PC-3 (cell line): ENCODE results near the gene LAMA2. TPM values are rescaled to one million over a fixed set of nuclear protein-coding genes. Genes with fewer than 3 reads are reported as not detected.

ENCODE experiments used
- ATAC-seq: fragments of 200-7000 bp; cut with Tn5 transposase; 2 replicates; pipeline ENCODE4 v1.9.1; 2020; ENCODE audit warnings: mild to moderate bottlenecking, moderate library complexity
- BruUV-seq: library from RNA; stranded (reverse); fragments of 400-500 nt; replicated peaks from 2 replicates; lab custom pipeline; 2021; lab: Mats Ljungman, UMichigan
- CTCF ChIA-PET: fragments of 300-600 bp; sonication (Branson Sonifier 250); formaldehyde crosslinking; loops from one replicate; lab custom pipeline; 2022; ENCODE audit warnings: antibody characterized with exemption; lab: Charles Lee
- POLR2A ChIA-PET: fragments of 300-600 bp; sonication (Branson Sonifier 250); formaldehyde crosslinking; loops from one replicate; lab custom pipeline; 2022; ENCODE audit warnings: antibody characterized with exemption; ENCODE audit not compliant: unreplicated experiment; lab: Charles Lee
- DNase-seq: peaks from one replicate; pipeline ENCODE4 v3.0.0-alpha.2; 2015
- H2AFZ ChIP-seq: fragments of 300-600 bp; sonication (generic); 2 replicates; pipeline ENCODE4 v1.6.0; 2016; ENCODE audit warnings: antibody characterized with exemption, low read length
- H3F3A ChIP-seq: fragments of 300-600 bp; sonication (generic); one replicate; pipeline ENCODE4 v1.6.0; 2017; ENCODE audit warnings: antibody characterized with exemption, low read length, control low read depth, mild to moderate bottlenecking; ENCODE audit not compliant: unreplicated experiment
- H3K27ac ChIP-seq: fragments of 300-600 bp; sonication (generic); 2 replicates; pipeline ENCODE4 v1.5.1; 2016; ENCODE audit warnings: mild to moderate bottlenecking, low read length
- H3K27me3 ChIP-seq: fragments of 300-600 bp; sonication (generic); 2 replicates; pipeline ENCODE4 v1.6.1; 2016; ENCODE audit warnings: low read length, mixed read lengths
- H3K36me3 ChIP-seq: fragments of 300-600 bp; sonication (generic); 2 replicates; pipeline ENCODE4 v1.6.1; 2016; ENCODE audit warnings: low read depth, mixed run types, low read length, mixed read lengths
- H3K4me1 ChIP-seq: fragments of 300-600 bp; sonication (generic); 2 replicates; pipeline ENCODE4 v1.5.1; 2016; ENCODE audit warnings: low read length; ENCODE audit not compliant: insufficient read depth
- H3K4me2 ChIP-seq: fragments of 300-600 bp; sonication (generic); 2 replicates; pipeline ENCODE4 v1.6.0; 2016; ENCODE audit warnings: low read length
- H3K4me3 ChIP-seq: fragments of 300-600 bp; sonication (generic); 2 replicates; pipeline ENCODE4 v1.5.1; 2016; ENCODE audit warnings: mild to moderate bottlenecking, low read length, mixed read lengths
- H3K79me2 ChIP-seq: fragments of 300-600 bp; sonication (generic); 2 replicates; pipeline ENCODE4 v1.6.1; 2017; ENCODE audit warnings: low read length, mixed read lengths
- H3K9ac ChIP-seq: fragments of 300-600 bp; sonication (generic); 2 replicates; pipeline ENCODE4 v1.6.0; 2016; ENCODE audit warnings: mild to moderate bottlenecking, low read length
- H3K9me2 ChIP-seq: fragments of 300-600 bp; sonication (generic); replicated peaks from 2 replicates; pipeline ENCODE4 v1.6.1; 2016; ENCODE audit warnings: mixed run types, low read length, mixed read lengths
- H3K9me3 ChIP-seq: fragments of 300-600 bp; sonication (generic); 2 replicates; pipeline ENCODE4 v1.6.1; 2016; ENCODE audit warnings: low read length, mixed read lengths
- H4K20me1 ChIP-seq: fragments of 300-600 bp; sonication (generic); 2 replicates; pipeline ENCODE4 v1.6.1; 2016; ENCODE audit warnings: low read length, mixed read lengths
- CTCF ChIP-seq: fragments of 300-600 bp; sonication (generic); conservative IDR thresholded peaks from 2 replicates; pipeline ENCODE4 v1.5.1; 2017; ENCODE audit warnings: antibody characterized with exemption, low read depth, mild to moderate bottlenecking, low read length
- EZH2 ChIP-seq: fragments of 300-600 bp; sonication (generic); IDR thresholded peaks from one replicate; pipeline ENCODE4 v1.6.1; 2017; ENCODE audit warnings: antibody characterized with exemption, mild to moderate bottlenecking, low read length; ENCODE audit not compliant: unreplicated experiment
- EZH2phosphoT487 ChIP-seq: fragments of 300-600 bp; sonication (generic); IDR thresholded peaks from 2 replicates; pipeline ENCODE4 v1.6.1; 2018; ENCODE audit warnings: mild to moderate bottlenecking, antibody characterized with exemption, low read length, borderline replicate concordance
- intact Hi-C: fragments of 100-400 bp; cut with micrococcal nuclease; formaldehyde crosslinking; loops from 2 replicates; pipeline ENCODE4 v1.9.0; 2023
- total RNA-seq: library from RNA; depleted of rRNA; stranded (reverse); fragments of >200 nt; gene quantifications from 2 replicates; pipeline ENCODE4 v1.2.3, GENCODE V29; 2014

LAMA2 gene
- total RNA-seq, 1 experiment from 2014 or later: 0.22 TPM

GRCh38 chr6:129517288-129517687, 634.4 kb downstream of the LAMA2 start:
- TF ChIP-seq EZH2: no peak
- no peak for TF ChIP-seq EZH2phosphoT487
- TF ChIP-seq CTCF: no peak
- H3K9me3 ChIP-seq: no peaks in the 10 kb centered on the region
- no peak overlapping the region for H2AFZ ChIP-seq
- no peak overlapping the region for H3K4me2 ChIP-seq
- H3F3A ChIP-seq: no peaks in the 10 kb centered on the region
- H3K27me3 ChIP-seq: no peaks in the 10 kb centered on the region
- DNase-seq: no peak
- intact Hi-C loops: no loop called here
- H3K36me3 ChIP-seq: no peaks in the 10 kb centered on the region
- no peak for ATAC-seq
- H3K9ac ChIP-seq: no peak overlapping the region
- H3K9me2 ChIP-seq: no peaks in the 10 kb centered on the region
- no TSS peak for BruUV-seq
- POLR2A ChIA-PET: no interaction called here
- no peaks in the 10 kb centered on the region for H4K20me1 ChIP-seq
- no peaks in the 10 kb centered on the region for H3K4me1 ChIP-seq
- H3K27ac ChIP-seq: no peak overlapping the region
- H3K79me2 ChIP-seq: no peaks in the 10 kb centered on the region
- no peak overlapping the region for H3K4me3 ChIP-seq
- CTCF ChIA-PET: no interaction called here

GRCh38 chr6:129519750-129520149, 636.8 kb downstream of the LAMA2 start:
- H3K79me2 ChIP-seq: no peaks in the 10 kb centered on the region
- DNase-seq (no peak), ATAC-seq (no peak)
- intact Hi-C loops: no loop called here
- no peaks in the 10 kb centered on the region for H4K20me1 ChIP-seq
- CTCF ChIA-PET: no interaction called here
- H3K4me3 ChIP-seq: no peak overlapping the region
- H3K4me2 ChIP-seq: no peak overlapping the region
- BruUV-seq: no TSS peak
- H3K9me3 ChIP-seq: no peaks in the 10 kb centered on the region
- no peaks in the 10 kb centered on the region for H3K9me2 ChIP-seq
- H3K27ac ChIP-seq: no peak overlapping the region
- POLR2A ChIA-PET: no interaction called here
- H3K36me3 ChIP-seq: no peaks in the 10 kb centered on the region
- H2AFZ ChIP-seq: no peak overlapping the region
- H3K27me3 ChIP-seq: no peaks in the 10 kb centered on the region
- no peak overlapping the region for H3K9ac ChIP-seq
- H3F3A ChIP-seq: no peaks in the 10 kb centered on the region
- H3K4me1 ChIP-seq: no peaks in the 10 kb centered on the region
- TF ChIP-seq CTCF: no peak
- no peak for TF ChIP-seq EZH2phosphoT487
- no peak for TF ChIP-seq EZH2

GRCh38 chr6:129521946-129522345, 639.0 kb downstream of the LAMA2 start:
- no peaks in the 10 kb centered on the region for H3K9me3 ChIP-seq
- no peaks in the 10 kb centered on the region for H3K4me1 ChIP-seq
- H3K27me3 ChIP-seq: no peaks in the 10 kb centered on the region
- no peaks in the 10 kb centered on the region for H3K36me3 ChIP-seq
- no peaks in the 10 kb centered on the region for H3F3A ChIP-seq
- ChIA-PET POLR2A (no interaction called here), CTCF (no interaction called here)
- no peak for DNase-seq
- no peak overlapping the region for H3K4me3 ChIP-seq
- no peak overlapping the region for H3K4me2 ChIP-seq
- no peak overlapping the region for H2AFZ ChIP-seq
- no peaks in the 10 kb centered on the region for H4K20me1 ChIP-seq
- no TSS peak for BruUV-seq
- no peak for ATAC-seq
- H3K79me2 ChIP-seq: no peaks in the 10 kb centered on the region
- no peak overlapping the region for H3K27ac ChIP-seq
- intact Hi-C loops: no loop called here
- TF ChIP-seq EZH2phosphoT487 (no peak), CTCF (no peak), EZH2 (no peak)
- H3K9ac ChIP-seq: no peak overlapping the region
- H3K9me2 ChIP-seq: no peaks in the 10 kb centered on the region
